Measurements from ENCODE around the gene HFM1.

Gene HFM1

GRCh38 chr1:91273875-91274274 lies 130.8 kb downstream of the HFM1 start:
- no peak for DNase-seq (ENCODE audit: low read depth in 1 of 2, low spot score in 1 of 2)

- DNase-seq (ENCODE audit: low read depth in 1 of 2, low spot score in 1 of 2) = no peak
These were observed 143.0 kb downstream of the HFM1 start for GRCh38 chr1:91261655-91262054.

- no peak for DNase-seq (ENCODE audit: low read depth in 1 of 2, low spot score in 1 of 2)
These were observed 159.2 kb downstream of the HFM1 start for GRCh38 chr1:91245435-91245834.

- DNase-seq (ENCODE audit: low read depth in 1 of 2, low spot score in 1 of 2) = no peak
These were observed 159.9 kb downstream of the HFM1 start for GRCh38 chr1:91244737-91245136.

- DNase-seq (ENCODE audit: low read depth in 1 of 2, low spot score in 1 of 2) = no peak
These were observed 161.5 kb downstream of the HFM1 start for GRCh38 chr1:91243171-91243570.

GRCh38 chr1:91234181-91234580 lies 170.5 kb downstream of the HFM1 start:
- DNase-seq (ENCODE audit: low read depth in 1 of 2, low spot score in 1 of 2) = no peak

- DNase-seq (ENCODE audit: low read depth in 1 of 2, low spot score in 1 of 2) = no peak
These were observed 177.9 kb downstream of the HFM1 start for GRCh38 chr1:91226741-91227140.

- no peak for DNase-seq (ENCODE audit: low read depth in 1 of 2, low spot score in 1 of 2)
These were observed 179.8 kb downstream of the HFM1 start for GRCh38 chr1:91224878-91225277.

- no peak for DNase-seq (ENCODE audit: low read depth in 1 of 2, low spot score in 1 of 2)
These were observed 183.6 kb downstream of the HFM1 start for GRCh38 chr1:91221017-91221416.

- DNase-seq (ENCODE audit: low read depth in 1 of 2, low spot score in 1 of 2) = no peak
These were observed 186.7 kb downstream of the HFM1 start for GRCh38 chr1:91217911-91218310.

Data from activated CD4-positive, alpha-beta T cell treated with anti-CD3 and anti-CD28 coated beads, Interleukin-2, amount 50 U/mL, for 24 hours (primary cell).